Heart right ventricle (tissue), 16 donors: Measurements from ENCODE around the gene NMT1. TPM values are rescaled to one million over a fixed set of nuclear protein-coding genes. Genes with fewer than 3 reads are reported as not detected.
A peak's percentile ranks its signal among the peaks of the same experiment; 100 is the strongest.

Source experiments
- ATAC-seq, 8 donors: fragments of 200-7000 bp; cut with Tn5 transposase; one replicate each; pipeline ENCODE4 v1.9.1; 2020; ENCODE audit warnings: mild to moderate bottlenecking in 8 of 8, moderate library complexity in 8 of 8, moderate number of reproducible peaks in 1 of 8
- DNase-seq, 2 donors: peaks; one replicate each; pipeline ENCODE4 v3.0.0-alpha.2; 2020
- H3K27ac ChIP-seq, 10 donors: fragments of 200-600 bp; sonication (generic) in 2 of 10; one replicate each; pipeline versions ENCODE4 v1.5.0 to v1.8.0; 2020 to 2022; ENCODE audit warnings: mild to moderate bottlenecking in 3 of 10
- H3K27me3 ChIP-seq, 7 donors: fragments of 200-600 bp; one replicate each; pipeline ENCODE4 v1.8.0; 2021 to 2022; ENCODE audit warnings: mild to moderate bottlenecking in 2 of 7
- H3K36me3 ChIP-seq, 9 donors: fragments of 200-600 bp; sonication (generic) in 1 of 9; one replicate each; pipeline versions ENCODE4 v1.5.0 to v1.8.0; 2020 to 2022; ENCODE audit warnings: mild to moderate bottlenecking in 2 of 9
- H3K4me1 ChIP-seq, 9 donors: fragments of 200-600 bp; sonication (generic) in 1 of 9; one replicate each; pipeline versions ENCODE4 v1.5.0 to v1.8.0; 2020 to 2022; ENCODE audit warnings: mild to moderate bottlenecking in 4 of 9
- H3K4me3 ChIP-seq, 10 donors: fragments of 200-600 bp; sonication (generic) in 2 of 10; one replicate each; pipeline versions ENCODE4 v1.5.0 to v1.8.0; 2020 to 2022; ENCODE audit warnings: mild to moderate bottlenecking in 7 of 10, moderate library complexity in 2 of 10
- H3K9me3 ChIP-seq, 11 donors: fragments of 200-600 bp in 10 of 11; sonication (generic) in 2 of 11; one replicate each; pipeline versions ENCODE4 v1.5.0 to v1.8.0; 2013 to 2022; ENCODE audit warnings: mild to moderate bottlenecking in 2 of 11, control low read depth in 1 of 11, moderate library complexity in 1 of 11
- WGBS, 2 donors: extraction: QIAGEN DNeasy Blood & Tissue Kit; methylation state at CpG; one replicate each; pipeline ENCODE4 v1.1.7; 2013; ENCODE audit warnings: inconsistent platforms in 1 of 2; 5-methylcytosine and 5-hydroxymethylcytosine counted together
- intact Hi-C, 10 donors: fragments of 100-400 bp; cut with DNase I; formaldehyde crosslinking; loops; one replicate each; pipeline versions ENCODE4 v1.11.1 to v1.14.2; 2022
- polyA plus RNA-seq, 2 donors: library from polyadenylated mRNA; stranded (reverse); fragments of 200-250 nt; gene quantifications; one replicate each; pipeline ENCODE4 v1.2.3, GENCODE V29; 2013
- total RNA-seq, 10 donors: library from RNA; stranded (reverse); fragmentation: NEBNext Ultra II Directional in 3 of 10; extraction: Animal tissue kit (Norgen Biotek cat#: 25700) in 3 of 10; gene quantifications; one replicate each; pipeline versions ENCODE4 v1.2.1 to v1.2.4, GENCODE V29; 2021 to 2023
- TF ChIP-seq, protein P1 (sequence below), 9 donors: fragments of 200-600 bp; sonication (generic) in 2 of 9; IDR thresholded peaks; one replicate each; pipeline versions ENCODE4 v1.5.0 to v1.8.0; 2021 to 2022; ENCODE audit warnings: antibody characterized with exemption in 9 of 9, mild to moderate bottlenecking in 5 of 9, moderate library complexity in 1 of 9
- donor health status: Arrhythmogenic right ventricular cardiomyopathy.
- donor health status: ischemic (EF 13 %, LVEDD 7.1; RV severe dilation, severe dysfunction).
- donor health status: healthy with polysubstance abuse.
- donor health status: DM: no; HTN: yes; CAD: no.
- donor health status: DM: no; HTN: no; CAD: no.
- donor health status: ischemic (EF 25% LVEDD 6.9; RV normal size, moderate dysfunction).
- donor health status: ischemic (EF 25% LVEDD 5.7; RV mildly dilated, moderate dysfunction).
- donor health status: healthy.
- donor health status: DM: yes; HTN: yes; CAD: no.
- donor health status: Ischemic cardiomyopathy.
- donor health status: ischemic (EF 35%, LVEDD 5.7; RV mildly dilated, moderate dysfunction).
- donor health status: nonischemic (EF 11% LVEDD 7.7; RV severe dilation, severe dysfunction).
- donor health status: DM: yes; HTN: yes; CAD: no.
- donor health status: PGD.
- donor health status: ischemic (EF 29% LVEDD 5.4; RV normal size, mild dysfunction).
- donor health status: nonischemic (EF 23%, LVEDD 6.1; RV moderate dilation, normal function).

NMT1 gene
- total and polyA plus RNA-seq, 12 donors, result 40.9 to 110 (median 72.6) TPM

DNA sequence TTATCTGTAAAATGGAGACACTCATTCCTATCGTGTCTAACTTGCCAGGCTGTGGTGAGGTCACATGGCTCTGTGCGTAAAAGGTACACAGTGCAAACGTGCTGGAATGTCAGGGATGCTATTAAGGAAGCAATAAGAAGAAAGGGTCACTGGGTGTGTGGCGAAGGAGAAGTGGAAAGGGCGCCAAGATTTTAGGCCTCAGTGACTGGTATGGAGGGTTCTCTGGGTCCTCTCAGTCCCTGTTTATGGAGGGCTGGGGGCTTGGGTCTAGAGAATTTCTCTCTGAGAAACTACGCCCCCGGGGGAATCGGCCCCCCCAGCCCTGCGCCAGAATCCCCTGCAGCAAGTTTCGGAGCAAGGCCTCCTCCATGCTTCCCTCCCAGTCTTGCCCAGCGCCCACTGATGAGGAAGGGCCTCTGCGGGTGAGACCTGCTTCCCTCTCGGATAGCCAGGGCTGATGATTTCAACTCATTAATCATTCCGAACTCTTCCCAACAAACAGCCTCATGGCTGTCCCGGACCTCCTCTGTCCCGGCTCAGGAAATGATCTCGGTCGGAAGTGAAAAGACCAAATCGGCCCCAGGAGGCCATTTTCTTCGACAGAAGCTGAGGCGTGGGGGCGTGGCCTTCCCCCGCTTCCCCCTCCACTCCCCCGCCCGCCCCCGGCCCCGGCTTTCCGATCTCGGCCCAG lies 85.9 kb downstream of the NMT1 start:
- ATAC-seq (peak; percentile 2 to 29 (median 10)), DNase-seq (peak; percentile 54 to 87)
- Histone ChIP-seq H3K36me3 (no peaks in the 10 kb centered on the region), H3K4me3 (peak overlapping the region; percentile 60 to 97 (median 74)), H3K27me3 (no peaks in the 10 kb centered on the region), H3K4me1 (peaks cover 13 to 55% (median 52%) of the 10 kb centered on the region in 9 donors), H3K9me3 (no peaks in the 10 kb centered on the region), H3K27ac (peak overlapping the region; percentile 92 to 99 (median 98))
- WGBS, 2 donors, result 7 to 8% methylated on average over 29 of the region's 29 CpGs
- TF ChIP-seq, protein P1, sequence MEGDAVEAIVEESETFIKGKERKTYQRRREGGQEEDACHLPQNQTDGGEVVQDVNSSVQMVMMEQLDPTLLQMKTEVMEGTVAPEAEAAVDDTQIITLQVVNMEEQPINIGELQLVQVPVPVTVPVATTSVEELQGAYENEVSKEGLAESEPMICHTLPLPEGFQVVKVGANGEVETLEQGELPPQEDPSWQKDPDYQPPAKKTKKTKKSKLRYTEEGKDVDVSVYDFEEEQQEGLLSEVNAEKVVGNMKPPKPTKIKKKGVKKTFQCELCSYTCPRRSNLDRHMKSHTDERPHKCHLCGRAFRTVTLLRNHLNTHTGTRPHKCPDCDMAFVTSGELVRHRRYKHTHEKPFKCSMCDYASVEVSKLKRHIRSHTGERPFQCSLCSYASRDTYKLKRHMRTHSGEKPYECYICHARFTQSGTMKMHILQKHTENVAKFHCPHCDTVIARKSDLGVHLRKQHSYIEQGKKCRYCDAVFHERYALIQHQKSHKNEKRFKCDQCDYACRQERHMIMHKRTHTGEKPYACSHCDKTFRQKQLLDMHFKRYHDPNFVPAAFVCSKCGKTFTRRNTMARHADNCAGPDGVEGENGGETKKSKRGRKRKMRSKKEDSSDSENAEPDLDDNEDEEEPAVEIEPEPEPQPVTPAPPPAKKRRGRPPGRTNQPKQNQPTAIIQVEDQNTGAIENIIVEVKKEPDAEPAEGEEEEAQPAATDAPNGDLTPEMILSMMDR (IDR thresholded peaks at IDR 0.05), result no peak
- intact Hi-C loops, result loop anchor here in 1 of 10 donors (10.0 kb wide), 1 partner anchor 168 kb away; the partner anchor contains the start of gene MAP3K14

DNA sequence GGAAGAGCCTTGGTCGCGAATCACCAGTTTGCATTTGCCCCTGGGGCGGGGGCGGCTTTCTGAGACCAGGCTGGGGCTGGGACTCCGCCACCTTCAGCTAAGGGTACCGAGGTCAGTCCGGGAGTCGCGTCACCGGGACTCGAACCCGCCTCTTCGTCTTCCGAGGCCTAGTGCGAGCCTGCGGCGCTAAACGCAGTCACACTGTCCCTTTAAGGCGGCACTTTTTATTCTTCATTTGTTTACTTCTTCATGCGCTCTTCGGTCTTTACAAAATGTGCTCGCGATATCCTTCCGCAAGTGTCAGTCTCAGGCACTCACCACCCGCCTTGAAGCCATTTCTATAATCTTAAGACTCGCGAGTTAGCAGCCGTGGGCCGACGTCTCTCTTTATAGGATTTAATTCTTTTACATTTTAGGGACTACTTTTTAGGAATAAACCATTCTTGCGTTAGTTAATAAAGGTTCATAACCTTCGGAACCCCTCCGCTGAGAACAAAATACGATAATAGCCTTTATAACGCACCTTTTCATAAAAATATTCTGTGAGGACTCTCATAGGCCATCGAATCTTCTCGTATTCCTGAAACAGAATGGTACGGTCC lies 86.6 kb downstream of the NMT1 start:
- intact Hi-C loops, result loop anchor here in 4 of 10 donors (1.0 to 10.0 kb wide), 2 partner anchors 14 to 167 kb away; partner anchors contain the start of genes HEXIM2 (in 4 of the 4) and MAP3K14 (in 1 of the 4)
- TF ChIP-seq, protein P1 (IDR thresholded peaks at IDR 0.05), result no peak
- peak; percentile 22 to 48 (median 42) for ATAC-seq
- H3K4me1 ChIP-seq, result peaks cover 13 to 62% (median 59%) of the 10 kb centered on the region in 9 donors
- WGBS, 2 donors, result 0 to 1% methylated on average over 38 of the region's 38 CpGs
- H3K36me3 ChIP-seq, result no peaks in the 10 kb centered on the region
- H3K9me3 ChIP-seq, result no peaks in the 10 kb centered on the region
- peak overlapping the region; percentile 92 to 99 (median 98) for H3K27ac ChIP-seq
- no peaks in the 10 kb centered on the region for H3K27me3 ChIP-seq
- peak; percentile 82 to 84 for DNase-seq
- H3K4me3 ChIP-seq, result peak overlapping the region; percentile 60 to 97 (median 74)

DNA sequence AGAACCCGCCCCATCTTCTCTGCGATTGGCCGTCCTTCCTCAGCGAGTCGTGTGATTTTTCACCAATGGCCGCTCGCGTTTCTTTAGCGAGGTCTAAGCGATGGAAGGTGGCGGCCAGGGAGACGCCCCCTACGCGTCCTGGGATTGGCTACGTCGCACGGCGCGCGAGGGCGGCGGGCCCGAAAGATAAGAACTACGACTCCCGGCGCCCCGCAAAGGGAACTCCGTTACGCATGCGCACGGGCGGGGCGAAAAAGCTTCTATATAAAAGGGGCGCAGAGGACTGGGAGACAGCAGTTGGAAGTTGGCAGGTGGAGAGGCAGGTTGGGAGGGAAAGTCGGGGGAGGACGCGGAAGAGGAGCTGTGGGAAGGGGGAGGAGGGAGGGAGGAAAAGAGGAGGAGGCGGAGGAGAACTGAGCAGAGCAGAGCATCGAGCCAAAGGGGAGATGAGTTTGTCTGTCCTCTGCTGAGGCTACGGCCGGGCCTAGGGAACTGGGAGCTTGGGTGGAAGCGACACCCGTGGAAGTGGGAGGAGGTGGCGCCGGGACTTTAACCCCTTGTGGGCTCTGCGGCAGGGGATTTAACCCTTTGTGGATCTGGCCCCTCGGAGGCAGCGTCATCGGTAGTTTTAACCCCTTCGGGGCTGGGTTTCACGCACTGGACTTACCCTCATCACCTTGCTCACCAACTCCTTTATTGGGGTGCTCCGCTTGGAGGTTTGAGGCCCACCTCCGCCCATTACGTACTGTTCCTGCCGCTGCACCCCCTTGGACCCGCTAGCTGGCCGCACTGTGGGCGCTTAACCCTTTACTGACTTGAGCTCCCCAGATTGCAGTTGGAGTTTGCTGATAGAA lies 87.3 kb downstream of the NMT1 start, which contains the start of gene HEXIM1:
Gene HEXIM1, plus strand, starts transcription at position 293 of the 854 bp plus-strand sequence. CDS start 716 bp downstream, outside the sequence.
- peaks cover 11 to 62% (median 54%) of the 10 kb centered on the region in 9 donors for H3K4me1 ChIP-seq
- peak within 1 kb of the TSS; percentile 63 to 97 (median 76) for H3K4me3 ChIP-seq
- ATAC-seq (peak; percentile 73 to 91 (median 84)), DNase-seq (peak; percentile 99)
- no peaks in the 10 kb centered on the region for H3K27me3 ChIP-seq
- TF ChIP-seq, protein P1 (IDR thresholded peaks at IDR 0.05), result no peak
- WGBS, 2 donors, result 0 to 1% methylated on average over 58 of the region's 58 CpGs
- intact Hi-C loops, result loop anchor here in 4 of 10 donors (1.0 to 10.0 kb wide), 2 partner anchors 13 to 166 kb away; partner anchors contain the start of genes HEXIM2 (in 4 of the 4) and MAP3K14 (in 1 of the 4)
- H3K9me3 ChIP-seq, result no peaks in the 10 kb centered on the region
- peak within 1 kb of the TSS; percentile 92 to 99 (median 98) for H3K27ac ChIP-seq
- no peaks in the 10 kb centered on the region for H3K36me3 ChIP-seq
